GM20431 (cell line): ENCODE data around the gene SLC35E4.
"Not testable (repeated sequence)": the region's sequence is repeated elsewhere in the genome, so short reads cannot be mapped to it uniquely, and the experiment has no call there.

ENCODE experiments used
- in situ Hi-C: fragments of 300-500 bp; cut with MseI, MboI; formaldehyde crosslinking; loops from one replicate; pipeline ENCODE4 v1.15.0; 2020; ENCODE audit warnings: low sequenced_read_pairs; ENCODE audit not compliant: unreplicated experiment

Gene SLC35E4

GRCh38 chr22:30675436-30675835 is 39.9 kb downstream of the SLC35E4 start:
- in situ Hi-C loops: no loop called here

GRCh38 chr22:30676565-30676964 is 41.0 kb downstream of the SLC35E4 start:
- in situ Hi-C loops: not testable (repeated sequence)

- in situ Hi-C loops: not testable (repeated sequence)
These were observed 44.5 kb downstream of the SLC35E4 start for GRCh38 chr22:30679895-30680690.

DNA sequence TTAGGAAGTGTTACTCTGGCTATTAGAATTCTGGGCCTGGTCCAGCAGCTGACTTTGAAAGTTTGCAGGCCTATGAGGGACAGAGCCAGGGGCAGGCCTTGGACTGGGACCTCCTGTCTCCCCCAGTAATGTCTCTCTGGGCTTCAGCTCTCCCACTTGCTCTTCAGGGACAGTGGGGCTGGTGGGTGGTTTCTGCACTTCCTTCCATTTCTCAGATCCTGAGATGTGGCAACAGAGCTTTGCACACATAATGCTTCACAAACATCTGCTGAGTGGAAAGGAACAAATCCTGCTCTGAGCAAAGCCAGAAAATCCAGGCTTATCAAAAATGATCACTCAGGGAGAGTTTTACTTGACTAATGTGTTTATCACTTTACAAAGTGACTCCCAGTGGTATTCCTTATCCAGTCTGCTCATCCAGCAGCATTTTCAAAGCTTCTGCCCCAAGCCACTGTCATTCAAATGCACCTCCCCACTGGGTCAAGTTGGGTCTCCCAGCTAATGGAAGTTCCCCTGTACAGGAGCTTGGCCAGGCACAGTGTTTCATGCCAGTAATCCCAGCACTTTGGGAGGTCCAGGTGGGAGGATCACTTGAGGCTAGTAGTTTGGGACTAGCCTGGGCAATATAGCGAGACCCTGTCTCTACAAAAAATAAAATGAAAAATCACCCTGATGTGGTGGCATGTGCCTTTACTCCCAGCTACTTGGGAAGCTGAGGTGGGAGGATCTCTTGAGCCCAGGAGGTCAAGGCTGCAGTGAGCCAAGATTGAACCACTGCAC is 45.6 kb downstream of the SLC35E4 start:
- in situ Hi-C loops: no loop called here

DNA sequence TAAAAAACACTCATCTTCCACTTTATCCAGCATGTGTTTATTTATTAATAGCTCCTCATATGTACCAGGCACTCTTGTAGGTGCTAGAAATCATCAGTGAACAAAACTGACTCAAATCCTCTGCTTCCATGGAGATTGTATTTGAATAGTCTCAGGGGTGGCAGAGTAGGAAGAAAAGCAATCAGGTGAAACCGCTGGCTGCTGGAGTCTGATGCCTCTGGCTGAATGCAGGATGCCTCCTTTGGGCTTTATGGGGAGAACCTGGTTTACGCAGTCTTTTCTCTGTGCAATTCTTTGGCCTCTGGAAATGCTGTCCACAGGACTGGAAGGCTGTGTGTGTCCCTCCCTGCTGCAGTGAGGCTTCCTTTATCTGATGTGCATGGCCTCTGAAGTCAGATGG is 46.2 kb downstream of the SLC35E4 start:
- in situ Hi-C loops: no loop called here

- in situ Hi-C loops: no loop called here
These were observed 49.6 kb downstream of the SLC35E4 start for GRCh38 chr22:30685178-30685577.

DNA sequence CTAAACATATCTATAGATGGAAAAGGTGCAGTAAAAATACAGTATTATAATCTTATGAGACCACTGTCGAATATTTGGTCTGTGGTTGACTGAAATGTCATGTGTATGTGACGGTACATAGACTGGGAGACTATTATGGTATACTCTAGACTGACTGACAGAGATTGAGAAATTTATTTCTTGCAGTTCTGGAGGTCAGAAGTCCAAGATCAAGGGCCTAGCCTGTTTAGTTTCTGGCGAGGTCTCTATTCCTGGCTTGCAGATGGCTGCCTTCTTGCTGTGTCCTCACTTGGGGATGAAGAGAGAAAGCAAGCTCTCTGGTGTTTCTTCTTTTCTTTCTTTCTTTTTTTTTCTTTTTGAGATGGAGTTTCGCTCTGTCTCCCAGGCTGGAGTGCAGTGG is 51.8 kb downstream of the SLC35E4 start:
- in situ Hi-C loops: no loop called here

- in situ Hi-C loops: no loop called here
These were observed 54.0 kb downstream of the SLC35E4 start for GRCh38 chr22:30689622-30690021.

DNA sequence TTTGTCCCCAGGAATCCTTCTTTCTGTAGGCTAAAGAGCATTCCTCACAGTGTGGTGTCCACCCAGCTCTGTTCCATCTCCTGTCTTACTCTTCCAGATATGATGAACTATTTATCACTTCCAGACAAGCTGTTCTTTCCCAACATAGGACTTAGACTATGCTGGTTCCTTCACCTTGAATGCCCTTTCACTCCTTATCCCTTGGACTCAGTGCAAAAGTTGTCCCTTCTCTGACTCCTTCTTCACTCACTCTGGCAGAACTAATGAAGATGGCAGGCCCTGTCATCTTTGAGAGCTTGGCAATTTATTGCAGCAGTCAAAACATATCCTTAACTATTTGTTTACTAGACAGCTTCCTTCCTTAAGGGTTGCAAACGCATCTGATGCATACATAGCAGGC is 55.6 kb downstream of the SLC35E4 start:
- in situ Hi-C loops: no loop called here

GRCh38 chr22:30694171-30694639 is 58.6 kb downstream of the SLC35E4 start:
- in situ Hi-C loops: no loop called here

DNA sequence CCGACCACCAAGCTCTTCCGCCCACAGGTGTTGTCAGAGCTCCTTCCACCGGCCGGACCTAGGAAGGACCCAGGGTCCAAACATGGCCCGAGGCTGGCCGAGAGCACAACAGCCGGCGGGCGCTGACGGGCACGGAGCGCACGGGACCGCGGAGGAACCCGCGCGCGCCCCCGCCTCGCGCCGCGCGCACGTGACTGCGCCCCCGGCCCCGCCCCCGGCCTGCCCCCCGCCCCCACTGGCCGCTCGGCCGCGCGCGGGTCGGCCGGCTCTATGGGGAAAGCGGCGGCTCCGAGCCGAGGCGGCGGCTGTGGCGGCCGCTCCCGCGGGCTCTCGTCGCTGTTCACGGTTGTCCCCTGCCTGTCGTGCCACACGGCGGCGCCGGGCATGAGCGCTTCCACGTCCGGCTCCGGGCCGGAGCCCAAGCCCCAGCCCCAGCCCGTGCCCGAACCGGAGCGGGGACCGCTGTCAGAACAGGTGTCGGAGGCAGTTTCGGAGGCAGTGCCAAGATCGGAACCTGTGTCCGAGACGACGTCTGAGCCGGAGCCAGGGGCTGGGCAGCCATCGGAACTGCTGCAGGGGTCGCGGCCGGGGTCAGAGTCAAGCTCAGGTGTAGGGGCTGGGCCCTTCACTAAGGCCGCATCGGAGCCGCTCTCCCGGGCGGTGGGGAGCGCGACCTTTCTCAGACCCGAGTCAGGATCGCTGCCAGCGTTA is 59.2 kb downstream of the SLC35E4 start, which contains the start of gene OSBP2:
Gene OSBP2, plus strand, starts transcription at position 235 of the 711 bp plus-strand sequence. Its CDS starts 36 bp downstream, at position 271.
- in situ Hi-C loops: no loop called here

- in situ Hi-C loops: no loop called here
These were observed 59.8 kb downstream of the SLC35E4 start for GRCh38 chr22:30695351-30695851.

DNA sequence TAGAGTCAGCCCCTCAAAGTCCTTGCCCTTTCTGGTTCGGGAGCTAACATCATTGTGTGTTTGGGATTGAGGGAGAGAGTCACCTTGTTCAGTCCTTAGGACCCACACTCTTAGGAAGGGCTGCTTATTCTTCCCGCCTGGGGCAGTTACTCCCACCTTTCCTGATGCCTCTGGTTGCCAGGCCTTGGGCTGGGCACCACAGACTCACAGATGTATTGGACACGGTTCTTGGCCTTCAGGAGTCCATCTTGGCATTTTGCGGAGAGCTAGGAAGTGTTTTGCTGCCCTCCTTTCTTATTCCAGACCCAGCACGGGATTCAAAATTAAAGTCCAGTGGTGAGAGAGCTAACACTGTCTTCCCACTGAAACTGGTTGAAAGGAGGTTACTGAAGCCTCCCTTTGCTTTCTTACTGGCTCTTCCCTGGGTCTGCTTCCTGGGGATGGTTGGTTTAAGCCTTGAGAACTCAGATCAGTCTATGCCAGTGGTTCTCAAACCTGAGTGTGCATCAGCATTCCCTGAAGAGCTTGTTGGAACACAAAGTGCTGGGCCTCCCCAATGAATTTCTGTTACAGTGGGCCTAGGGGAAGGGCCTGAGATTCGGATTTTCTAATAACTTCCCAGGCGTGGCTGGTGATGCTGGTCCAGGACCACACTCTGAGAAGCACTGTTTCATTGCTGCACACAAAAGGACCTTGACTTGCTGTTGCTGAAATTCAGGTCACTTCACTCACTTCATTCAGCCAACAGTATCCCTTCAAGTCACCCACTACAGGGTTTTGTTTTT is 60.5 kb downstream of the SLC35E4 start:
- in situ Hi-C loops: no loop called here
